HG02885 (cell line): ENCODE measurements around the gene ITPR2.
"Not testable (repeated sequence)": the region's sequence is repeated elsewhere in the genome, so short reads cannot be mapped to it uniquely, and the experiment has no call there.

ENCODE experiments used
- ATAC-seq: cut with Tn5 transposase; IDR thresholded peaks from one replicate; pipeline ENCODE4 v1.9.1; 2021; ENCODE audit warnings: mild to moderate bottlenecking; ENCODE audit not compliant: unreplicated experiment, poor library complexity

Gene ITPR2

GRCh38 chr12:26688344-26688904 lies 144.6 kb downstream of the ITPR2 start:
- ATAC-seq: no peak

GRCh38 chr12:26686408-26686807 lies 146.6 kb downstream of the ITPR2 start:
- no peak for ATAC-seq

- no peak for ATAC-seq
Measured at GRCh38 chr12:26684101-26684500, 148.9 kb downstream of the ITPR2 start.

GRCh38 chr12:26683443-26683842 lies 149.6 kb downstream of the ITPR2 start:
- ATAC-seq: no peak

GRCh38 chr12:26680727-26681455 lies 152.1 kb downstream of the ITPR2 start:
- ATAC-seq: no peak

GRCh38 chr12:26678697-26679660 lies 154.0 kb downstream of the ITPR2 start:
- no peak for ATAC-seq

- not testable (repeated sequence) for ATAC-seq
Measured at GRCh38 chr12:26671487-26671886, 161.5 kb downstream of the ITPR2 start.

- no peak for ATAC-seq
Measured at GRCh38 chr12:26668847-26669246, 164.1 kb downstream of the ITPR2 start.

- ATAC-seq: no peak
Measured at GRCh38 chr12:26668230-26668629, 164.8 kb downstream of the ITPR2 start.

GRCh38 chr12:26666286-26666685 lies 166.7 kb downstream of the ITPR2 start:
- ATAC-seq: no peak

GRCh38 chr12:26661399-26661798 lies 171.6 kb downstream of the ITPR2 start:
- no peak for ATAC-seq

GRCh38 chr12:26659930-26660329 lies 173.1 kb downstream of the ITPR2 start:
- no peak for ATAC-seq

GRCh38 chr12:26658991-26659390 lies 174.0 kb downstream of the ITPR2 start:
- ATAC-seq: no peak

GRCh38 chr12:26654623-26655022 lies 178.4 kb downstream of the ITPR2 start:
- ATAC-seq: no peak

- no peak for ATAC-seq
Measured at GRCh38 chr12:26651566-26652188, 181.3 kb downstream of the ITPR2 start.

- no peak for ATAC-seq
Measured at GRCh38 chr12:26651036-26651435, 182.0 kb downstream of the ITPR2 start.

GRCh38 chr12:26648999-26649398 lies 184.0 kb downstream of the ITPR2 start:
- no peak for ATAC-seq

- ATAC-seq: no peak
Measured at GRCh38 chr12:26648584-26648983, 184.4 kb downstream of the ITPR2 start.

- ATAC-seq: no peak
Measured at GRCh38 chr12:26648066-26648465, 184.9 kb downstream of the ITPR2 start.

- no peak for ATAC-seq
Measured at GRCh38 chr12:26647088-26647487, 185.9 kb downstream of the ITPR2 start.

- no peak for ATAC-seq
Measured at GRCh38 chr12:26646571-26646970, 186.4 kb downstream of the ITPR2 start.
